HAP-1 (cell line): ENCODE data around the gene TRAPPC8.

Experiments used
- DNase-seq, 2 experiments: peaks; one replicate each; pipeline ENCODE4 v3.0.0-alpha.2; 2016 to 2020; ENCODE audit warnings: low spot score in 2 of 2
- H3K27me3 ChIP-seq: fragments of 250-450 bp; sonication (Bioruptor Pico); 2 replicates; pipeline ENCODE4 v1.5.1; 2020; ENCODE audit warnings: low read depth, mild to moderate bottlenecking, moderate library complexity
- H3K36me3 ChIP-seq: fragments of 250-450 bp; sonication (Bioruptor Pico); replicated peaks from 2 replicates; pipeline ENCODE4 v1.5.1; 2020; ENCODE audit warnings: mild to moderate bottlenecking
- H3K4me1 ChIP-seq: fragments of 250-450 bp; sonication (Bioruptor Pico); 2 replicates; pipeline ENCODE4 v1.5.1; 2020; ENCODE audit warnings: mild to moderate bottlenecking
- H3K4me3 ChIP-seq: fragments of 250-450 bp; sonication (Bioruptor Pico); 2 replicates; pipeline ENCODE4 v1.5.1; 2020; ENCODE audit warnings: mild to moderate bottlenecking, moderate library complexity
- H3K9me3 ChIP-seq: fragments of 250-450 bp; sonication (Bioruptor Pico); 2 replicates; pipeline ENCODE4 v1.5.1; 2020; ENCODE audit warnings: mild to moderate bottlenecking, moderate library complexity
- in situ Hi-C: fragments of 300-500 bp; cut with MboI; formaldehyde crosslinking; loops from 3 replicates; pipeline ENCODE4 v1.14.3; 2020; ENCODE audit warnings: low sequenced_read_pairs, inconsistent platforms, mixed read lengths

Gene TRAPPC8

GRCh38 chr18:31942999-31943877, at the start of gene TRAPPC8:
TRAPPC8 (minus strand) TSS chr18:31943128; CDS start chr18:31942764, 364 bp downstream.
- no peaks in the 10 kb centered on the region for H3K9me3 ChIP-seq
- H3K4me1 ChIP-seq: peaks cover 20% of the 10 kb centered on the region
- in situ Hi-C loops: no loop called here
- DNase-seq: peak; percentile 98 to 99
- H3K36me3 ChIP-seq: no peaks in the 10 kb centered on the region
- peak within 1 kb of the TSS; percentile 89 for H3K4me3 ChIP-seq
- H3K27me3 ChIP-seq: no peaks in the 10 kb centered on the region

- no peaks in the 10 kb centered on the region for H3K36me3 ChIP-seq
- in situ Hi-C loops: no loop called here
- no peaks in the 10 kb centered on the region for H3K4me1 ChIP-seq
- no peaks in the 10 kb centered on the region for H3K9me3 ChIP-seq
- DNase-seq: no peak
- H3K4me3 ChIP-seq: no peak overlapping the region
- H3K27me3 ChIP-seq: no peaks in the 10 kb centered on the region
Measured at GRCh38 chr18:31990823-31991222, 47.9 kb upstream of the TRAPPC8 start.

- in situ Hi-C loops: no loop called here
- no peaks in the 10 kb centered on the region for H3K36me3 ChIP-seq
- no peaks in the 10 kb centered on the region for H3K4me1 ChIP-seq
- no peaks in the 10 kb centered on the region for H3K27me3 ChIP-seq
- DNase-seq: no peak
- no peak overlapping the region for H3K4me3 ChIP-seq
- no peaks in the 10 kb centered on the region for H3K9me3 ChIP-seq
Measured at GRCh38 chr18:31983976-31984375, 41.0 kb upstream of the TRAPPC8 start.

GRCh38 chr18:31983020-31983419, 40.1 kb upstream of the TRAPPC8 start:
- H3K9me3 ChIP-seq: peaks cover 6% of the 10 kb centered on the region; the same call in 1 of the 2 replicates
- H3K27me3 ChIP-seq: no peaks in the 10 kb centered on the region
- H3K4me3 ChIP-seq: no peak overlapping the region
- no peaks in the 10 kb centered on the region for H3K4me1 ChIP-seq
- in situ Hi-C loops: no loop called here
- no peak for DNase-seq
- no peaks in the 10 kb centered on the region for H3K36me3 ChIP-seq

GRCh38 chr18:31980863-31981262, 37.9 kb upstream of the TRAPPC8 start:
- peaks cover 3% of the 10 kb centered on the region; the same call in 1 of the 2 replicates for H3K4me1 ChIP-seq
- H3K9me3 ChIP-seq: peaks cover 6% of the 10 kb centered on the region; the same call in 1 of the 2 replicates
- no peaks in the 10 kb centered on the region for H3K36me3 ChIP-seq
- no peaks in the 10 kb centered on the region for H3K27me3 ChIP-seq
- DNase-seq: no peak
- in situ Hi-C loops: no loop called here
- H3K4me3 ChIP-seq: no peak overlapping the region

GRCh38 chr18:31979714-31980113, 36.8 kb upstream of the TRAPPC8 start:
- no peak overlapping the region for H3K4me3 ChIP-seq
- DNase-seq: no peak
- H3K36me3 ChIP-seq: no peaks in the 10 kb centered on the region
- in situ Hi-C loops: loop anchor here (10.0 kb wide), 1 partner anchor 425 kb away; no protein-coding TSS in a partner anchor
- peaks cover 6% of the 10 kb centered on the region for H3K9me3 ChIP-seq
- peaks cover 3% of the 10 kb centered on the region; the same call in 1 of the 2 replicates for H3K4me1 ChIP-seq
- H3K27me3 ChIP-seq: no peaks in the 10 kb centered on the region

- no peaks in the 10 kb centered on the region for H3K27me3 ChIP-seq
- H3K4me1 ChIP-seq: peaks cover 3% of the 10 kb centered on the region; the same call in 1 of the 2 replicates
- H3K36me3 ChIP-seq: no peaks in the 10 kb centered on the region
- DNase-seq: no peak
- in situ Hi-C loops: loop anchor here (10.0 kb wide), 1 partner anchor 424 kb away; no protein-coding TSS in a partner anchor
- H3K4me3 ChIP-seq: no peak overlapping the region
- H3K9me3 ChIP-seq: peaks cover 10% of the 10 kb centered on the region
Measured at GRCh38 chr18:31978616-31979015, 35.7 kb upstream of the TRAPPC8 start.

GRCh38 chr18:31977270-31977872, 34.4 kb upstream of the TRAPPC8 start:
- H3K36me3 ChIP-seq: no peaks in the 10 kb centered on the region
- in situ Hi-C loops: loop anchor here (10.0 kb wide), 1 partner anchor 423 kb away; no protein-coding TSS in a partner anchor
- peaks cover 3% of the 10 kb centered on the region; the same call in 1 of the 2 replicates for H3K4me1 ChIP-seq
- DNase-seq: peak; percentile 72 to 74
- H3K4me3 ChIP-seq: no peak overlapping the region
- H3K9me3 ChIP-seq: peaks cover 11% of the 10 kb centered on the region
- H3K27me3 ChIP-seq: no peaks in the 10 kb centered on the region

GRCh38 chr18:31976242-31976641, 33.3 kb upstream of the TRAPPC8 start:
- peaks cover 11% of the 10 kb centered on the region for H3K9me3 ChIP-seq
- H3K27me3 ChIP-seq: no peaks in the 10 kb centered on the region
- H3K36me3 ChIP-seq: no peaks in the 10 kb centered on the region
- in situ Hi-C loops: loop anchor here (10.0 kb wide), 1 partner anchor 421 kb away; no protein-coding TSS in a partner anchor
- no peak for DNase-seq
- H3K4me3 ChIP-seq: no peak overlapping the region
- H3K4me1 ChIP-seq: peaks cover 3% of the 10 kb centered on the region; the same call in 1 of the 2 replicates

- no peak overlapping the region for H3K4me3 ChIP-seq
- peaks cover 3% of the 10 kb centered on the region; the same call in 1 of the 2 replicates for H3K4me1 ChIP-seq
- no peaks in the 10 kb centered on the region for H3K27me3 ChIP-seq
- in situ Hi-C loops: loop anchor here (10.0 to 25.0 kb wide), 2 partner anchors 237 to 419 kb away; no protein-coding TSS in a partner anchor
- DNase-seq: no peak
- no peaks in the 10 kb centered on the region for H3K36me3 ChIP-seq
- peaks cover 11% of the 10 kb centered on the region for H3K9me3 ChIP-seq
Measured at GRCh38 chr18:31973929-31974546, 31.1 kb upstream of the TRAPPC8 start.

- peaks cover 4% of the 10 kb centered on the region for H3K9me3 ChIP-seq
- DNase-seq: no peak
- H3K4me3 ChIP-seq: no peak overlapping the region
- H3K4me1 ChIP-seq: no peaks in the 10 kb centered on the region
- no peaks in the 10 kb centered on the region for H3K27me3 ChIP-seq
- in situ Hi-C loops: loop anchor here (10.0 to 25.0 kb wide), 2 partner anchors 233 to 416 kb away; no protein-coding TSS in a partner anchor
- no peaks in the 10 kb centered on the region for H3K36me3 ChIP-seq
Measured at GRCh38 chr18:31970617-31971016, 27.7 kb upstream of the TRAPPC8 start.

- Histone ChIP-seq H3K4me1 (no peaks in the 10 kb centered on the region), H3K36me3 (no peaks in the 10 kb centered on the region), H3K4me3 (no peak overlapping the region), H3K27me3 (no peaks in the 10 kb centered on the region), H3K9me3 (no peaks in the 10 kb centered on the region)
- DNase-seq: no peak
- in situ Hi-C loops: loop anchor here (25.0 kb wide), 1 partner anchor 228 kb away; no protein-coding TSS in a partner anchor
Measured at GRCh38 chr18:31965316-31965970, 22.5 kb upstream of the TRAPPC8 start.

- Histone ChIP-seq H3K27me3 (no peaks in the 10 kb centered on the region), H3K36me3 (no peaks in the 10 kb centered on the region), H3K4me1 (no peaks in the 10 kb centered on the region; the same call in 1 of the 2 replicates), H3K4me3 (no peak overlapping the region), H3K9me3 (no peaks in the 10 kb centered on the region)
- in situ Hi-C loops: loop anchor here (25.0 kb wide), 1 partner anchor 220 kb away; no protein-coding TSS in a partner anchor
- peak in 1 of 2 experiments; percentile 9 for DNase-seq
Measured at GRCh38 chr18:31957728-31958127, 14.8 kb upstream of the TRAPPC8 start.
